Liver (tissue), 9 donors: ENCODE measurements around the gene KRT9. TPM values are rescaled to one million over a fixed set of nuclear protein-coding genes. Genes with fewer than 3 reads are reported as not detected.

Experiments used
- DNase-seq: peaks from one replicate; pipeline ENCODE4 v3.0.0-alpha.2; 2017; ENCODE audit warnings: low spot score
- H3K27ac ChIP-seq, 2 donors: one replicate each; pipeline ENCODE4 v1.7.0; 2013; ENCODE audit warnings: inconsistent platforms in 2 of 2, low read length in 2 of 2, control low read depth in 1 of 2, low read depth in 1 of 2, mild to moderate bottlenecking in 1 of 2
- H3K27me3 ChIP-seq, 4 donors: one replicate each; pipeline versions ENCODE4 v1.6.1 to v1.7.0; 2013; ENCODE audit warnings: low read length in 3 of 4, inconsistent platforms in 1 of 4, mild to moderate bottlenecking in 1 of 4, moderate library complexity in 1 of 4; ENCODE audit not compliant: control insufficient read depth in 4 of 4, insufficient read depth in 4 of 4
- H3K36me3 ChIP-seq, 4 donors: one replicate each; pipeline versions ENCODE4 v1.6.1 to v1.7.0; 2013; ENCODE audit warnings: low read length in 3 of 4, mild to moderate bottlenecking in 3 of 4, low read depth in 1 of 4, moderate library complexity in 1 of 4; ENCODE audit not compliant: control insufficient read depth in 4 of 4, insufficient read depth in 3 of 4
- H3K4me1 ChIP-seq, 4 donors: one replicate each; pipeline versions ENCODE4 v1.6.1 to v1.7.0; 2013; ENCODE audit warnings: low read length in 3 of 4, mild to moderate bottlenecking in 3 of 4, moderate library complexity in 1 of 4; ENCODE audit not compliant: control insufficient read depth in 4 of 4, insufficient read depth in 4 of 4
- H3K4me3 ChIP-seq, 3 donors: one replicate each; pipeline versions ENCODE4 v1.6.1 to v1.7.0; 2013; ENCODE audit warnings: low read length in 3 of 3, control low read depth in 1 of 3, low read depth in 1 of 3, mild to moderate bottlenecking in 1 of 3
- H3K9ac ChIP-seq, 2 donors: one replicate each; pipeline ENCODE4 v1.7.0; 2013; ENCODE audit warnings: low read length in 2 of 2, mild to moderate bottlenecking in 2 of 2, moderate library complexity in 2 of 2, control low read depth in 1 of 2, low read depth in 1 of 2
- H3K9me3 ChIP-seq, 4 donors: one replicate each; pipeline versions ENCODE4 v1.6.1 to v1.7.0; 2013; ENCODE audit warnings: low read length in 3 of 4; ENCODE audit not compliant: control insufficient read depth in 4 of 4
- ATF3 ChIP-seq: IDR thresholded peaks from 2 replicates; pipeline ENCODE4 v1.6.1; 2016; ENCODE audit warnings: antibody characterized with exemption
- CTCF ChIP-seq: fragments of 150-350 bp; IDR thresholded peaks from 2 replicates; pipeline ENCODE4 v1.5.1; 2017; ENCODE audit warnings: improper control_type of control experiment, low read depth, low read length; ENCODE audit not compliant: missing input control
- EGR1 ChIP-seq, 2 donors: IDR thresholded peaks; 2 replicates each; pipeline ENCODE4 v1.6.1; 2016 to 2018; ENCODE audit warnings: antibody characterized with exemption in 2 of 2, low read depth in 2 of 2
- FOXA2 ChIP-seq: IDR thresholded peaks from 2 replicates; pipeline ENCODE4 v1.6.1; 2016; ENCODE audit warnings: antibody characterized with exemption
- GABPA ChIP-seq, 2 donors: IDR thresholded peaks in 1 of 2; conservative IDR thresholded peaks in 1 of 2; 2 replicates each; pipeline ENCODE4 v1.6.1; 2016; ENCODE audit warnings: antibody characterized with exemption in 2 of 2, mild to moderate bottlenecking in 1 of 2, moderate library complexity in 1 of 2
- HNF4A ChIP-seq, 2 donors: conservative IDR thresholded peaks; 2 replicates each; pipeline ENCODE4 v1.6.1; 2016; ENCODE audit warnings: antibody characterized with exemption in 2 of 2, mild to moderate bottlenecking in 2 of 2
- HNF4G ChIP-seq: IDR thresholded peaks from 2 replicates; pipeline ENCODE4 v1.6.1; 2016; ENCODE audit warnings: antibody characterized with exemption
- JUND ChIP-seq, 2 donors: IDR thresholded peaks; 2 replicates each; pipeline ENCODE4 v1.6.1; 2016; ENCODE audit warnings: antibody characterized with exemption in 2 of 2
- RAD21 ChIP-seq, 2 donors: IDR thresholded peaks; 2 replicates each; pipeline ENCODE4 v1.6.1; 2016; ENCODE audit warnings: antibody characterized with exemption in 2 of 2, mild to moderate bottlenecking in 2 of 2
- REST ChIP-seq: IDR thresholded peaks from 2 replicates; pipeline ENCODE4 v1.6.1; 2016; ENCODE audit warnings: antibody characterized with exemption, mild to moderate bottlenecking
- RXRA ChIP-seq, 2 donors: IDR thresholded peaks; 2 replicates each; pipeline ENCODE4 v1.6.1; 2017 to 2018; ENCODE audit warnings: antibody characterized with exemption in 2 of 2, mild to moderate bottlenecking in 1 of 2
- SP1 ChIP-seq: IDR thresholded peaks from 2 replicates; pipeline ENCODE4 v1.6.1; 2018; ENCODE audit warnings: antibody characterized with exemption, mild to moderate bottlenecking
- TAF1 ChIP-seq: conservative IDR thresholded peaks from 2 replicates; pipeline ENCODE4 v1.6.1; 2016; ENCODE audit warnings: antibody characterized with exemption, mild to moderate bottlenecking
- YY1 ChIP-seq: IDR thresholded peaks from 2 replicates; pipeline ENCODE4 v1.6.1; 2016; ENCODE audit warnings: antibody characterized with exemption, mild to moderate bottlenecking
- WGBS: extraction: QIAGEN DNeasy Blood & Tissue Kit; methylation state at CpG from one replicate; pipeline ENCODE4 v1.1.7; 2013; 5-methylcytosine and 5-hydroxymethylcytosine counted together
- polyA plus RNA-seq, 2 donors: library from polyadenylated mRNA; stranded (reverse) in 1 of 2; unstranded in 1 of 2; fragments of 200-250 nt in 1 of 2; fragments of >200 nt in 1 of 2; fragmentation: Nextera tagmentation in 1 of 2; extraction: Ambion mirVana in 1 of 2; gene quantifications; one replicate each; pipeline versions ENCODE4 v1.2.1 to v1.2.3, GENCODE V29; 2013 to 2015
- total RNA-seq, 2 donors: library from RNA; depleted of rRNA; stranded (reverse); fragments of >200 nt; gene quantifications; one replicate each; pipeline ENCODE4 v1.2.3, GENCODE V29; 2014
- donor health status: healthy.
- donor health status: healthy.
- donor health status: healthy.
- donor health status: healthy.
- donor health status: healthy.

KRT9 gene
- total and polyA plus RNA-seq, 4 donors: not detected

GRCh38 chr17:41580687-41581365, 9.0 kb upstream of the KRT9 start:
- DNase-seq: no peak
- Histone ChIP-seq H3K36me3 (no peaks in the 10 kb centered on the region), H3K9me3 (no peaks in the 10 kb centered on the region), H3K9ac (no peak overlapping the region), H3K4me3 (no peak overlapping the region), H3K27ac (no peak overlapping the region), H3K27me3 (peaks cover 0 to 11% (median 0%) of the 10 kb centered on the region in 4 donors), H3K4me1 (no peaks in the 10 kb centered on the region)
- WGBS: 46% methylated on average over 1 of the region's 1 CpG
- TF ChIP-seq RXRA (IDR thresholded peaks at IDR 0.05) (no peak), HNF4A (conservative IDR thresholded peaks at IDR 0.05) (no peak), ATF3 (no peak)

GRCh38 chr17:41580244-41580575, 8.4 kb upstream of the KRT9 start:
- 72% methylated on average over 2 of the region's 2 CpGs for WGBS
- Histone ChIP-seq H3K27me3 (peaks cover 0 to 13% (median 0%) of the 10 kb centered on the region in 4 donors), H3K27ac (no peak overlapping the region), H3K9me3 (no peaks in the 10 kb centered on the region), H3K4me3 (no peak overlapping the region), H3K36me3 (no peaks in the 10 kb centered on the region), H3K9ac (no peak overlapping the region), H3K4me1 (no peaks in the 10 kb centered on the region)
- DNase-seq: no peak
- TF ChIP-seq ATF3 (no peak), TAF1 (no peak), CTCF (no peak), SP1 (no peak), HNF4G (no peak), RAD21 (IDR thresholded peaks at IDR 0.05) (no peak), JUND (IDR thresholded peaks at IDR 0.05) (no peak), GABPA (IDR thresholded peaks at IDR 0.05 in 1 of 2, conservative IDR thresholded peaks at IDR 0.05 in 1 of 2) (no peak), EGR1 (IDR thresholded peaks at IDR 0.05; ENCODE audit: low read depth in 2 of 2) (no peak)

- no peak overlapping the region for H3K27ac ChIP-seq
- peak; percentile 83 for DNase-seq
- no peak overlapping the region for H3K9ac ChIP-seq
- H3K27me3 ChIP-seq: peaks cover 0 to 13% (median 0%) of the 10 kb centered on the region in 4 donors
- H3K9me3 ChIP-seq: no peaks in the 10 kb centered on the region
- H3K36me3 ChIP-seq: no peaks in the 10 kb centered on the region
- H3K4me3 ChIP-seq: no peak overlapping the region
- no peak for TF ChIP-seq YY1
- TF ChIP-seq FOXA2: no peak
- no peak for TF ChIP-seq SP1
- peak; percentile 61 to 73 for TF ChIP-seq RAD21 (IDR thresholded peaks at IDR 0.05)
- TF ChIP-seq CTCF: peak; percentile 63
- TF ChIP-seq REST: no peak
- no peak for TF ChIP-seq JUND (IDR thresholded peaks at IDR 0.05)
- TF ChIP-seq HNF4G: no peak
- no peak for TF ChIP-seq ATF3
- H3K4me1 ChIP-seq: no peaks in the 10 kb centered on the region
- WGBS: 45% methylated on average over 18 of the region's 18 CpGs
Observed at GRCh38 chr17:41579484-41580243, 7.8 kb upstream of the KRT9 start.
